Measurements from ENCODE around the gene HIPK2. TPM values are rescaled to one million over a fixed set of nuclear protein-coding genes. Genes with fewer than 3 reads are reported as not detected.

Gene HIPK2
- total RNA-seq, 1 donor from 2014 or later = 75.8 TPM

DNA sequence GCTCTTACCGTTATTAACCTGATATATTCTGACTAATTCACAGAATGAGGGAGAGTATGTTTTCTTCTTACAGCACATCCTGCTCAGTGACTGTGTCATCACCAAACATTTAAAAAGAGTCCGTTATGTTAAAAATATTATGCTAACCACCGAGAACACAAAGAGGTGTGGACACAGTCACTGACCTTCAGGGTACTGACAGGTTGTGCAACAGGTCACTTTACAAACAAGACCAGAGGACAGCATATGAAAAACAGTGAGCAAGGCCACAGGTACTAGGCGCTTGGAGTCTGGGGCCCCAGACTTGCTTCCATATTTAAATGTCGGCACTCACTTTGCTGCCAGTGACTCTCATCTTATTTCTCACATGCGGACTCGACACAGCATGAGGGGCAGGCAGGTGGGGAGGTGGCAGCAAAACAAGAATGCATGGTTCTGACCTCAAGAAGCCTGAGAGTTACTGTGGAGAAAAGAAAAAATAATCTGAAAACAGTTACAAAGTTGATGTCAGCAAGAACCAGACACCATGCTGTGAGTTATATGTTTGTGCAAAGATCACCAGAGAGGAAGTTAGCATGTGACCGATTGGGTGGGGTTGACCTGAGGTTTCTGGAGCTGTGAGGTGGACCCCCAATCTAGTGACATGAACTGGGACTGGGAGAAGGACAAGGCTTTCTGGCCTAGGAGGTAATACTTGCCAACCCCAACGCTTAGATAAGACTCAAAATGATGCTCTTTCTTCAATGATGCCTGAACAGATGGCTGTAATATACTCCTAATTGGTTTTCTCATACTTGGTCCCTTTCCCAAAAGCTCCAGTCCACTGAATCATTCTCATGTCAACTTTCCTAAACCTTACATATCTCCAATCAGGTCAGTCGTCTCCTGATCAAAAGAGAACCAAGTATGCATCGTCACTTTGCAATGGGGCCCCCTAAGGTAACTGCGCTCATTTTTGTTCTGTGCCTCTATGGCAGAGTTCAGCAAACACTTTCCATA lies 102.4 kb downstream of the HIPK2 start:
- no peaks in the 10 kb centered on the region for H3K9me3 Mint-ChIP-seq
- H3K4me1 Mint-ChIP-seq = peaks cover 16% of the 10 kb centered on the region
- TF ChIP-seq CTCF (IDR thresholded peaks at IDR 0.05; ENCODE audit: unreplicated experiment) = no peak
- H3K27me3 Mint-ChIP-seq (ENCODE audit: low read depth) = no peaks in the 10 kb centered on the region
- peaks cover 19% of the 10 kb centered on the region for H3K36me3 Mint-ChIP-seq
- H3K27ac Mint-ChIP-seq = no peak overlapping the region
- no peak for DNase-seq (ENCODE audit: low spot score in 2 of 2, unreplicated experiment in 2 of 2)
- H3K4me3 Mint-ChIP-seq = no peak overlapping the region

DNA sequence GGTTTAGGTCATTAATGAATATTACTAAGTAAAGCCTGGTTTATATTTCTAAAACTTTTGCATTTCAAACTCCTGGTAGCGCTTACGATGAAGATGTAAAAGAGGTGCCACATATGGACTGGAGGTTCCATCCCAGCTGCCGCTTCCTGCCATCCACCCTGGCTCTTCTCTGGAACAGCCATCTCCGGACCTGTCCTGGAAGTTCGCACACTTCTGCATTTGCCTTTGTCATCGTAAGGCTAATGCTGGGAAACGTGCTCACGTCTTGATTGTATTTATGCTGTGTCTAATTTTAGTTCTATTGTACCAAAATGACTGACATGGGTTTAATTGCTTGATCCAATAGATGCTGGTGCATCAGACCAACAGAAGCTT lies 103.1 kb downstream of the HIPK2 start:
- Mint-ChIP-seq H3K9me3 (no peaks in the 10 kb centered on the region), H3K27ac (no peak overlapping the region), H3K27me3 (ENCODE audit: low read depth) (no peaks in the 10 kb centered on the region), H3K4me3 (no peak overlapping the region), H3K36me3 (peaks cover 21% of the 10 kb centered on the region), H3K4me1 (peaks cover 9% of the 10 kb centered on the region)
- no peak for TF ChIP-seq CTCF (IDR thresholded peaks at IDR 0.05; ENCODE audit: unreplicated experiment)
- no peak for DNase-seq (ENCODE audit: low spot score in 2 of 2, unreplicated experiment in 2 of 2)

DNA sequence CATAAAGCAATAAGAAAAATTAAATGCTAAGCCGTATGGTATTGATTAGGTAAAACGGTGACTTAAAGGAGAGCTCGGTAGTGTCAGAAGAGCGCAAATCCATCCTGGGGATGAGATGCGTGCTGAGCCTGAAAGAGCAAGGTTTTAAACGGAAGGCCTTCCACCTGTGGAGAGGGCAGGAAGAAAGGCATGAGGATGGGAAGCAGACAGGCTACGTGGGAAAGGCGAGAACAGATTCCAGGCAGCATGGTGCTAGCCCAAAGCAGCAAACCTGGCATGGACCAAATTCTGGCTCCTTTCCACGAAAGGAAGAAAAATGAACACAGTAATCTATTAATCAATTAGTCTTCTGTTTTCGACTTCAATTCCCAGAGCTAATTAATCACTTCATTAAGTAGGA lies 103.5 kb downstream of the HIPK2 start:
- no peak for TF ChIP-seq CTCF (IDR thresholded peaks at IDR 0.05; ENCODE audit: unreplicated experiment)
- no peaks in the 10 kb centered on the region for H3K27me3 Mint-ChIP-seq (ENCODE audit: low read depth)
- no peaks in the 10 kb centered on the region for H3K9me3 Mint-ChIP-seq
- DNase-seq (ENCODE audit: low spot score in 2 of 2, unreplicated experiment in 2 of 2) = no peak
- no peak overlapping the region for H3K4me3 Mint-ChIP-seq
- H3K27ac Mint-ChIP-seq = no peak overlapping the region
- peaks cover 21% of the 10 kb centered on the region for H3K36me3 Mint-ChIP-seq
- peaks cover 6% of the 10 kb centered on the region for H3K4me1 Mint-ChIP-seq

GRCh38 chr7:139673762-139674161 lies 104.0 kb downstream of the HIPK2 start:
- H3K4me3 Mint-ChIP-seq = no peak overlapping the region
- H3K9me3 Mint-ChIP-seq = no peaks in the 10 kb centered on the region
- no peaks in the 10 kb centered on the region for H3K27me3 Mint-ChIP-seq (ENCODE audit: low read depth)
- H3K4me1 Mint-ChIP-seq = peaks cover 5% of the 10 kb centered on the region
- no peak for DNase-seq (ENCODE audit: low spot score in 2 of 2, unreplicated experiment in 2 of 2)
- H3K36me3 Mint-ChIP-seq = peaks cover 17% of the 10 kb centered on the region
- H3K27ac Mint-ChIP-seq = no peak overlapping the region
- no peak for TF ChIP-seq CTCF (IDR thresholded peaks at IDR 0.05; ENCODE audit: unreplicated experiment)

DNA sequence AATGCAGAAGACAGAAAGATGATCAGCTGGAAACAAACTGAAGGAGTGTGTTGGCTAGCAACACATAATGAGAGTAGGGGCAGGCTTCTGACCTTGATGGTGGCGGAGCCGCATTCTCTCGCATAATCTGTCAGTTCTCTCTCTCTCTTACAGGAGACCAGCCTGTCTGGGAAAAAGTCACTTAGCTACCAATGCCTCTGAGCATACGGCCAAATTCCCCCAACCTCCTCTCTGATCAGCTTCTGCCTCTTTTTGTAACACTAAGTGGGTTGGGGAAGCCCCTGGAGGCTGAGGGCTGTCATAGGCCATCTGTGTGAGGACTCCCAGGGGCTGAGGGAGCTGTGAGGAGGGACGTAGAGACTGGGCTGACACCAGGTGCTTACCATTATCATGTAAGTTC lies 104.6 kb downstream of the HIPK2 start:
- H3K36me3 Mint-ChIP-seq = peaks cover 13% of the 10 kb centered on the region
- no peak for TF ChIP-seq CTCF (IDR thresholded peaks at IDR 0.05; ENCODE audit: unreplicated experiment)
- peaks cover 5% of the 10 kb centered on the region for H3K4me1 Mint-ChIP-seq
- H3K27me3 Mint-ChIP-seq (ENCODE audit: low read depth) = no peaks in the 10 kb centered on the region
- H3K27ac Mint-ChIP-seq = no peak overlapping the region
- no peaks in the 10 kb centered on the region for H3K9me3 Mint-ChIP-seq
- H3K4me3 Mint-ChIP-seq = no peak overlapping the region
- DNase-seq (ENCODE audit: low spot score in 2 of 2, unreplicated experiment in 2 of 2) = no peak

All from mesothelial cell of epicardium (in vitro differentiated cells).